Posterior vena cava (tissue), 2 donors: ENCODE data around the gene RFTN1. TPM values are rescaled to one million over a fixed set of nuclear protein-coding genes. Genes with fewer than 3 reads are reported as not detected.

Source experiments
- DNase-seq: peaks from one replicate; pipeline ENCODE4 v3.0.0-alpha.2; 2020; ENCODE audit warnings: low spot score
- intact Hi-C, 2 donors: fragments of 100-400 bp; cut with DNase I; formaldehyde crosslinking; loops; one replicate each; pipeline versions ENCODE4 v1.14.1 to v1.14.2; 2022 to 2023
- total RNA-seq, 2 donors: library from RNA; stranded (reverse); fragmentation: NEBNext Ultra II Directional; extraction: Animal tissue kit (Norgen Biotek cat#: 25700); gene quantifications; one replicate each; pipeline ENCODE4 v1.2.1, GENCODE V29; 2021
- donor health status: DM: yes; HTN: yes; CAD: no.
- donor health status: DM: yes; HTN: yes; CAD: no.

RFTN1 gene
- total RNA-seq, 2 donors from 2014 or later = 72.2 to 102 TPM

DNA sequence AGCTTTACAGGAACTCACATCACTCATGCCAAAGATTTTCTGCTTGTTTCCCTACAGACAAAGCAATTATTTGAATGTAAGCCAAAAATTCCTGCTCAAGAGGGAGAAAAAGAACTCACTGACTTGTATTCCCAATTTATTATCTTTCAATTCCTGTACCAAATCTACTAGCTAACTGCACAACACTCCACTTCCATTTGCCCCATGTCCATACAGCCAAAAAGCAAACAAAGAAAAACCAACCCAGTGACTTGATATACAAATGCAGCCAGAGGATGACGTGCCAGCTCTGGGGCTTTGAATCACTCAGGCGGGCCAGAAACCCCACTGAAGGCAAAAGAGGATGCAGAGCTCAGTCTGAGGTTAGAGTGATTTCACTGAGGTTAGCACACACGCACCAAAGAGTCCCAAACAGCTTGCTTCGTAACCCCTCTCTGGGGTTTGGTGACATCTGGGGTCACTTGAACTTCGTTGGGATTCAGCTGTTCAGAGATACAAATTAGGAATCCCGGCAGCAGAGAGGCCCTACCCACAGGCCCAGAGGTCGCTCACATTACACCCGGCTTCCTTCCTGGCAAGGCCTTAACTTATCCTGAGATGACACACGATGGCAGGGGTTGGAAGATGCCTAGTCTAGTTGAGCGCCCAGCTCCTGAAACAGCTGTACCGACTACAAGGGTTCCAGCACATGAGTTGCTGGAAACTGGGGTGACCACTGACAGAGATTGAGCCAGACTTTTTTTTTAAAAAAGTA lies 1.6 kb downstream of the RFTN1 start:
- intact Hi-C loops = loop anchor here in 1 of 2 donors (5.0 kb wide), 1 partner anchor 35 kb away; no protein-coding TSS in a partner anchor
- DNase-seq = peak; percentile 91

DNA sequence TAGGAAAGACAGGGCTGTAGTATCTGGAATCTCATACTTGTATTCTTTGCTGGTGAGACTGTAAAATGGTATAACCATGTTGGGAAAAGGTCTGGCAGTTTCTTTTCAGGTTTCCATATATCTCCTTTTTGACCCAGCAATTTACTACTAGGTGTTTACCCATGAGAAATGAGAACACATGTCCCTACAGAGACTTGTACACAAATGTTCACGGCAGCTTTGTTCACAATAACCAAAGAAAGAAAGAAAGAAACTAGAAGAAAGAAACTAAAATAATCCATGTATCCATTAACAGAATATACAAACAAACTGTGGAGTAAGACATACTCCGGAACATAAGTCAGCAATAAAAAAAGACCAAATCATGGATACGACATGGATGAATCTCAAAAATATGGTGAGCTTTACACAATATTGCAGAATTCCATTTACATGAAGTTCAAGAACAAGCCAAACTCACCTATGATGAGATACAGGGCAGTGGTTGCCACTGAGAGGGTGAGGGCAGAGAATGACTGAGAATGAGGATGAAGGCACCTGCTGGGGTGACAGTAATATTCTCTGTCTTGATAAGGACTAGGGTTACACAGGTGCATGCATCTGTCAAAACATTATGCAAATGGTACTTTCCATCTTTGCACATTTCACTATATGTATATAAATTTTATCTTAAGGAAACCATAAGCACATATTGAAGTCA lies 2.7 kb downstream of the RFTN1 start:
- intact Hi-C loops = loop anchor here in 1 of 2 donors (5.0 kb wide), 1 partner anchor 33 kb away; no protein-coding TSS in a partner anchor

DNA sequence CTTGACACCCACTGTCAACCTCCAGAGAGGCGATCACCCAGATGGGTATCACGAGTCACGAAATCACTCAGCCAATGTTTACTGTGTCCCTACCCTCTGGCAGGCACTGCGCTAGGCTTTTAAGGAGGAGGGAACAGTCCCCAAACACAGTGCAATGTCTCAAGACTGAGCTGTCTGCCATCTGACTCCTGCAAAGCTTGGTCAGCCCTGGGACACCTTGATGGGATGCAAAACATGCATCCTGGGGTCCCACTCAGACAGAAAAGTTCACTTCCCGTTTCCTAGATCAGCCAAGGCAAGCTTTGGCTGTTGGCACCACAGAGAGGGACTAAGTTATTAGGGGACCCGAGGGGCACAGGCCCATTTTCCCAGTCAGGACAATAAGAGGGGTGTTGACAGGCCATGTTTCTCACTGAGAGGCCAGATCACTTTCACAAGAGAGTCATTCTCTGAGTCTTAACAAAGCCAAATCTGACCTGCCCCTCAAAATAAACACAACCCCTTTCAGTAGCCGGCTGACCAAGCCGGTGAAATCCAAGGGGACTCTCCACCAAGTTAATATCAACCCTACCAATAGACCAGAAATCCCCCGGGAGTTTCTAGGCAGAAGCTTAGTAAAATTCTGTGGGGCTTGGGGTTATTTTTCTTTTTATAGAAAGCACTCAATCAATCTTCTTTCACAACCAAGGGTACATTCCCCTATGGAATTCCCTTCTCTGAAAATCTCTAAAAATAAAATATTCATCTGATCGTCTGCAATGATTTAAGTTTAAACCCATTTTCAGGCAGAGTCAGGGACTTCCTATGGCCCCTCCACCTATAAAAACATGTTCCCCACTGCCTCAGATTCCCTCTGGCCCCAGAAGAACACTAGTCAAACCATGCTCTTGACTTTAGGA lies 3.5 kb downstream of the RFTN1 start:
- intact Hi-C loops = loop anchor here in 1 of 2 donors (5.0 kb wide), 1 partner anchor 33 kb away; no protein-coding TSS in a partner anchor
- no peak for DNase-seq

More for the DNA sequence above, 2.7 kb downstream of the RFTN1 start:
- DNase-seq = no peak

DNA sequence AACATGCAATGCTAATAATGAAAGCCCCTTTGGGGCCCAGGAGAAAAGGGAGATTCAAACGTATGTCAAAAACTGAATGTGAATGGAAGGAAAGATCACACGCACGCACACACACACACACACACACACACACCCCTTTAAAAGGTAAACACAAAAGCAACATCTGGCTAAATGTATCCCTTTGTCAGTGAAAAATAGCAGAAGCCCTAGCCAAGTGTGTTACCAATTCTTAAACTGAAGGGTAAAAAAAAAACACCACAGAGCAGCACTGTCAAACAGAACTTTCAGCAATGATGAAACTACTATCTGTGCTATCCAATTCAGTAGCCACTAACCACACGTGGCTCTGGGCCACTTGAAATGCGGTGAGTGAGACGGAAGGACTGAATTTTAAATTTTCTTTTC lies 4.9 kb downstream of the RFTN1 start:
- no peak for DNase-seq
- intact Hi-C loops = no loop called here

DNA sequence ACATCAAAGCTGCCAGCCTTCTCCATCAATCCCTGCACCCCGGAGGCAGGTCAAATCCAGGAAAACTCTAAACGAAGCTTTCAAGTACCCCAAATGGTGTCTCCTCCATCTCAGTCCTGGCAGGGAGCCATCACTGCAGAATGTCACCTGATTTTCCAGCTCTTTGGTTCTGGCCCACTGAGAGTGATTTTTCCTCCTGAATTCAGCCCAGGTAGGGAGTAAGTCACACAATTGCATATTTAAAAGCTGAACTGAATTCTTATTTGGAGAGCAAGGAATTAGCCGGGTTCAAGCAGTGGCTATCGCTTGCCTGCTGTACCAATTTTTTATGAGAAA lies 5.3 kb downstream of the RFTN1 start:
- intact Hi-C loops = no loop called here
- DNase-seq = no peak

DNA sequence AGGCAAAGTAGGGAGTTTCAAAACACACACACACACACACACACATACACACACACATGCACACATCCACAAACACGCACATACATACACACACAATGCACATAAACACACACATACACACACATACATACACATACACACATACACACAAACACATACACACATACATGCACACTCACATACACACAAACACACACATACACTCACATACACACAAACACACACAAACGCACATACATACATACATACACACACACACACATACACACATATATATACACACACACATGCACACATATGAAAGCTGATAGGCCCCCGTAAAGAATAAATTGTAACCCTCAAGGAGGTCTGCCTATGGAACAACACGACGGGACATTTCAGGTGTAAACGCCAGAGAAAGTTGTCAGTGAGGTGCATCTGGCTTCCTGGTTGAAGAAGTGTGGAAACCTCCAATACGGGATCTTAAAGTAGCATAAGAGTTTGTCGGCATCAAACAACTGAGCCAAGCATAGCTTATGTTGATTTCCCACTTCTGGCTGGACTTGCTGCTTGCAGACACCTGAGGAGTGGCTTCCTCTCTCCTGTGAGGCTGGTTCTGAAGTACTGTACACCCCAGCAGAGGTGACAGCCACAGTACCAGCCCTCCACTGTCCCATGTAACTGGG lies 5.8 kb downstream of the RFTN1 start:
- no peak for DNase-seq
- intact Hi-C loops = no loop called here

DNA sequence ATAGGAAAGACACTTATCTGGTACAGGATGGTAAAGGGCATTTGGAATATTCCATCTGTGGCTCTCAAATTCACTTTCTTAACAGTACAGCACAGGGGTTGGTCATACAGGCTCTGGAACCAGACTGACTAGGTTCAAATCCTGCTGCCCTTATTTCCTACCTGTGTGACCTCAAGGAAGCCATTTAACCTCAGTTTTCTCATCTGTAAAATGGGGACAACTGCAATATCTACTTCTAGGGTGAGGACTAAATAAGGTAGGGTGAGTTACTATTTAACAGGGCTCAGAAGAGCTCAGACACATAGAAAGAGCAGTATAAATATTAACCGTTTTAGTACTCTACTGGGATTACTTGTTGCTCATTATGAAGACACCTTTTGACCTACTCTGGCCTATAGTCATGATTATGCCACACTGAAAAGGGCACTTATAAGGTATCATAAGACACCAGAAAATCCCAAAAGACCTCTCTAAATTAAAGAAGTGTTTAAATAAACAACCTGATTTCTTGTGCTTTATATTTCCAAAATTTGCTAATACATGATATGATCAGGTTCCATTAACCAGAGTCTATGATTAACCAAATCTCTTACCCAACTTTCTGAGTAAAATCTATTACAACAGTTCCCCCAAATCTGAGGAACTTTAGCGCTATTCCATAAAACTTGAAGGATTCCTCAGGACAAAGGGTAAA lies 6.5 kb downstream of the RFTN1 start:
- intact Hi-C loops = no loop called here
- no peak for DNase-seq

DNA sequence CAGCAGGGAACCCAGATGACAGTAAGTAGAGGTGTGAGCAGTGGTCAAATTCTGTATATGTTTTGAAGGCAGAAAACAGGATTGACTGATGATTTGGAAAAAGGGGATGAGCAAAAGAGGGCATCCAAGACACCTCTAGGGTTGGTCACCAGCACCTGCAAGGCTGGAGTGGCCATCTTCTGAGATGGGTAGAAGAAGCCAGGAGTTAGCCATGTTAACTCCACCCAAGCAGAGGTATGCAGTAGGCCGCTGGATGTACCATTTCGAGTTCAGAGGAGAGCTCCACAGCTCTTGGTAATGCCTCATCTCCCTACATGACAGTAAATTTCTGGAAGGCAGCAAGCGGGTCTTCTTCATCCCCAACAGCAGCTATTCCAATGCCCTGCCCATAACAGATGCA lies 7.0 kb downstream of the RFTN1 start:
- no peak for DNase-seq
- intact Hi-C loops = no loop called here

DNA sequence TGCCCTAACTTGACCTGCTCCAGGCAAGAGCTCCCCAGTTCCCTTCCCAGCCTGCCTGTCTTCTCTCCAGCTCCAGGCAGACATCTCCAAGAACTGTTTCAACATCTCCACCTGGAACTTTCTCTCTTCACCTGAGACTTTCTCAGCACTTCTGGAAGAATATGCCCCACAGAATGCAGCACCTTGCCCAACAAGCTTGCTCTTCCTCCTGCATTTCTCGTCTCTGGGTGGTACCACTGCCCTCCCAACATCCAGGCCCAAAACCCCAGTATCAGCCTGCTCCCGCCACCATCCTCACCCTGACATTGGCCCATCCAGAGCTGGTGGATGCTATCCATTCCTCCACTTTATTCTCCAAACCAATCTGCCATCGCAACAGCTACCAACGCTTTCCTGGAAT lies 8.8 kb downstream of the RFTN1 start:
- no peak for DNase-seq
- intact Hi-C loops = no loop called here

DNA sequence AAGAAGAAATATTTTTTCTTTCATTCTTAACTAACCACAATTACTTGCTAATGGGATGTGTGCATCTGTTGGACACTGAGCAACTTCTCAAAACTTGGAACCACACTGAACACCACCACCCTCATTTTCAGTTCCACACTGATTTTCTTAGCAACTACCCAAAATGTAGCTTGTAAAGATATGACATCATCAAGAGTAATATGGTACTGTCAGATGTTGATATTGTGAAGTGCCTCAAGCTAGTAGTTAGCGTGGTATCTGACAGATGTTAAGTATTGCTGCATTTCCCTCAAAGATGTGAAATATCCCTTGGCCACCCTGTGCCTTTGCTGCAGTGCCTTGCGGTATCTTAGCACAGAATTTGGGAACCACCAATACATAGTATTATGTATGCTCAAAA lies 9.3 kb downstream of the RFTN1 start:
- no peak for DNase-seq
- intact Hi-C loops = no loop called here

DNA sequence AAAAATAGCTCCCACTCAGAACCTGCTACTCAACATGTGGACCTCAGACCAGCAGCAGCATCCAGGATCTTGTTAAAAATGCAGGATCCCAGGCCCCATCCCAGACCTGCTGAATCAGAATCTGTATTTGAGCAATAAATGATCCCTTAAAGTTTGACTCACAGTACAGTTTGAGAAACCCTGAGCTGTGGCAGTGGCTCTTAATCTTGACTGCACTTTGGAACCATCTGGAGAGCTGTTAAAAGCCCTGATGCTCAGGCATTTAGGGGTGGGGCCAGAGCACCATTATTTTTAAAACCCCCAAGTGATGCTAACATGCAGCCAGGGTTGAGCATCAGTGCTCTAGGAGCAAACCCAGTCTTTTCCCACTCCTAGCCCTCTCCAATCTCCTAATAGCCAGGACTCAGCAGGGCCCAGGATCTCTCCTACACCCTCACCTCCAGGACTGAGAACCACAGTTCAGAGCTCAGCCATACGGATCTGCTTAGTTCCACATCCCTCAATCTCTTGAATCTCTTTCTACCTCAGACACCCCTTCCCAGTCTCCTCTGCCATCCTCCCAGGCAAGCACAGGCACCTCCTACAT lies 10.2 kb downstream of the RFTN1 start:
- intact Hi-C loops = no loop called here
- DNase-seq = no peak

DNA sequence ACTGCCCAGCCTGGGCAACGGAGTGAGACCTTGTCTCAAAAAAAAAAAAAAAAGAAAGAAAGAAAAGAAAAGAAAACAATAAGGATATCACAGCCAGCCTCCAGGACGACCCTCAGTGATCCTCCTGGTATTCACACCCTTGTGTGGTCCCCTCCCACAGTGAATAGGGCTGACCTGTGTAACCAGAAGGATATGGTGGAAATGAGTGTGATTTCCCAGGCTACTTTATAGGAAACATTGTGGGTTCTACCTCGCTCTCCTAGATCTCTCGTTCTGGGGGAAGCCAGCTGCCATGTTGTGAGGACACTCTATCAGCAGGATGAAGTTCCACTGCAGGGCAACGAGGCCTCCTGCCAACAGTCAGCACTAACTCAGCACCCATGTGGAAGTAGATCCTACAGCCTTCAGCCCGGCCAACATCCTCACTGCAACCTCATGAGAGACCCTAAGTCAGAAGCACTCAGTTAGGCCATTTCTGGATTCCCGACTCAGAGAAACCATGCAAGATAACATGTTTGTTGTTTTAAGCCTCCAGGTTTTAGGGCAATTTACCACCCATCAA lies 11.1 kb downstream of the RFTN1 start:
- intact Hi-C loops = no loop called here
- DNase-seq = no peak

DNA sequence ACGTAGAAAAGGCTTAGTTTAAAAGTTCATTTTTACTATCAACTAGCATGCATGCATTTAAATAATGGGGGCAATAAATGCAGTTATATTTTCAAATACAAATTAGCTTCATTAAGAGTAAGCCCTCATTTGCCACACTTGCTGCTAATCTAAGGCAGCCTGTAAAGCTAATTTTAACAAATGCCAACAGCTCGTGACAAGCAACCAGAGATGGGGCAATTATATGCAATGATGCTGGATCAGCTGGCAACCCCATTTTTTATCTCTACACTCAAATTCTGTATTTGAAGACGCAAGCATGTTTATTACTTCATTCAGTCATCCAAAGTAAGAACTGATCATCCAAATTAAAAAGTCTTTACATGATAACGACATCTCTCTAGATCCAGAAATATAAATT lies 12.1 kb downstream of the RFTN1 start:
- intact Hi-C loops = no loop called here
- no peak for DNase-seq

DNA sequence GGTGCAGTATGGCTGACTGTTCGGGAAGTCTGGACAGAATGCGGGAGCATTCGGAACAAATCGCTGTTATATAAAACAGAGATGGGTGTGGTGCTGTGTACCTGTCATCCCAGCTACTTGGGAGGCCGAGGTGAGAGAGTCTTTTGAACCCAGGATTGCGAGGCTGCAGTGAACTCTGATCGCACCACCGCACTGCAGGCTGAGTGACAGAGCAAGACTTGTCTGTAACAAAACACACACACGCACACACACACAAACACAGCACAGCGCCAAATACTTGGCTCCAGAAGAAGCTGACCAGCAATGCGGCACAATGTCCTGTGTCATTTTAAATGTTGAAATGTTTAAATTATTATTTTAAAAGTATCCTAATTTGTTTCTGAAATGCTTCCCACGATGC lies 12.6 kb downstream of the RFTN1 start:
- DNase-seq = no peak
- intact Hi-C loops = no loop called here

DNA sequence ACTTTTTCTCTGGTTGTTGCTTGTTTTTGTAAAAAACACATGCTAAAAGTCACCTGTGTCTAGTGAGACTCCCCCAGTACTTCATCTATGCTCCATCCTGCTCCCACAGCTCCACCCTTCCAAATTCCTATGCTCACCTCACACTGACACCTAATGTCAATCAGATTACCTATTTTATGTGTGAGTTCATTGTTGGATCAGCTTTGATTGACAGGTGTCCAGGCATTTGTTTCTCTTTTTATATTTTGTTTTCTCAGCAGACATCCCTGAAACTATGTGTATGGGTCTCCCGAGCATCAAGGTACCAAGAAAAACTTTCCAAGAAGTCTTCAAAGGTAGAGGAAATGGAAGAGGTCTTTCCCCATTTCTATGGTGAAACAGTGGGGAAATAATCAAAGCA lies 13.4 kb downstream of the RFTN1 start:
- no peak for DNase-seq
- intact Hi-C loops = no loop called here

DNA sequence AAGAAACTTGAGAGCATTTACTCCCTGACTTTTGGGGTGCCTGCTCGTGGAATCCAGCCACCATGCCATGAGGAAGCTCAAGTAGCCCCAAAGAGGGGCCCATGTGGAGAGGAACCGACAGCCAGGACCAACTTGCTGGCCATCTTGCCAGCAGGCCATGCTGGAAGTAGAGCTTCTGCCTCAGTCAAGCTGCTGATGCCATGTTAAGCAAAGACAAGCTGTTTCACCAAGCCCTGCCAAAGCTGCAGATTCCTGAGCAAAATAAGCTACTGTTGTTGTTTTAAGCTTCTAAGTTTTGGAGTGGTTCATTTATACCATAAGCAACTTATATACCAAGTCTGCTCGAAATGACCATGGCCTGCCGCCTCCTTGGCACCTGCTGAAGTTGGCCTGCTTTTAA lies 14.1 kb downstream of the RFTN1 start:
- intact Hi-C loops = no loop called here

DNA sequence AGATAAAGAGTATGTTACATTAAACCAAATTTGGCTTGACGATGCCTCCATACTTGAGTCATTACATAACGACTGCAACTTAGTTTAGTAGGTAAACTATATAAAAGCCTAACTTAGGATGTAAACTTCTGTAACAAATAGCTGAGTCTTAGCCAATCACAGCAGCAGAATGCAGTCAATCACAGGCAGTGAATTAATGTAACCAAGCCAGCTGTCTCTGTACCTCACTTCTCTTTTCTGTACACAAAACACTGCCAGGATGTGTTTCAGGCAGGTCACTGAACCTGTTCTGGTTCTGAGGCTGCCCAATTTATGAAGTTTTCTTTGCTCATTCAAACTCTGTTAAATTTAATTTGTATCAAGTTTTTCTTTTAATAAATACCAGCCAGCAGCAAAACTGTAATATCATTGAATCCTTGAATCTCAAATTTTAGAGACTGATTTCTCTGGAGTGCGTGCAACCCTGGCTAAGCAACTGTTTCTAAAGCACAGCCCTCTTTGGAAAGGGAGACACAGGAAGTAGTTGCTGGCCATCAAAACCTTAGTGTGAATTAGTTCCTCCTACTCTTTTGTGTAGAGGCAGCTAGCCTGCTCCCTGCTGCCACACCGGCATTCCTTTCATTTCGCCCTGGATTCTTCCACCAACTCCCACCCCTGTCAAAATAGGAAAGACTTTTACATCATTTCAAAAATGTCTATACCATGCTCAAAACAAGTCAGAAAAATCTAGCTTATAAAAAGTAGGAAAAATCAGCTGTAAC lies 15.2 kb downstream of the RFTN1 start:
- no peak for DNase-seq
- intact Hi-C loops = no loop called here

More for the DNA sequence above, 14.1 kb downstream of the RFTN1 start:
- DNase-seq = no peak
